HepG2 (cell line): ENCODE results near the gene C1QTNF5. TPM values are rescaled to one million over a fixed set of nuclear protein-coding genes. Genes with fewer than 3 reads are reported as not detected.
A peak's percentile ranks its signal among the peaks of the same experiment; 100 is the strongest.

Experiments
- ARID3A ChIP-seq: IDR thresholded peaks from 2 replicates; pipeline ENCODE4 v1.6.1; 2012; ENCODE audit warnings: low read depth, low read length, improper control_type of control experiment
- ARNT2 ChIP-seq: sonication (generic); formaldehyde crosslinking; IDR thresholded peaks from 2 replicates; pipeline ENCODE4 v1.8.0; 2022; ENCODE audit warnings: mild to moderate bottlenecking, low read depth, missing genetic modification reagents, moderate library complexity
- DNMT3B ChIP-seq: conservative IDR thresholded peaks from 2 replicates; pipeline ENCODE4 v1.6.1; 2016; ENCODE audit warnings: missing biosample characterization, control low read depth
- ELF1 ChIP-seq: sonication (generic); formaldehyde crosslinking; IDR thresholded peaks from 2 replicates; pipeline ENCODE4 v1.4.0; 2020; ENCODE audit warnings: missing genetic modification reagents
- GMEB1 ChIP-seq: sonication (generic); formaldehyde crosslinking; IDR thresholded peaks from 2 replicates; pipeline ENCODE4 v1.5.1; 2020; ENCODE audit warnings: missing genetic modification reagents, mild to moderate bottlenecking, borderline replicate concordance
- HNRNPLL ChIP-seq: fragments of 200-400 bp; formaldehyde crosslinking; IDR thresholded peaks from 2 replicates; pipeline ENCODE4 v1.6.1; 2017; ENCODE audit warnings: mild to moderate bottlenecking, low read depth, low read length; ENCODE audit not compliant: poor library complexity, severe bottlenecking
- HOMEZ ChIP-seq: IDR thresholded peaks from 2 replicates; pipeline ENCODE4 v1.6.1; 2016; ENCODE audit warnings: low read depth
- MED8 ChIP-seq: sonication (generic); formaldehyde crosslinking; IDR thresholded peaks from 2 replicates; pipeline ENCODE4 v1.8.1; 2023; ENCODE audit warnings: mild to moderate bottlenecking, missing genetic modification reagents; ENCODE audit not compliant: insufficient replicate concordance
- MEIS2 ChIP-seq: sonication (generic); formaldehyde crosslinking; IDR thresholded peaks from 2 replicates; pipeline ENCODE4 v1.9.0; 2021; ENCODE audit warnings: mild to moderate bottlenecking, missing genetic modification reagents
- NCOA2 ChIP-seq: sonication (generic); formaldehyde crosslinking; IDR thresholded peaks from 2 replicates; pipeline ENCODE4 v1.8.0; 2022; ENCODE audit warnings: inconsistent platforms
- NFE2 ChIP-seq: sonication (generic); formaldehyde crosslinking; IDR thresholded peaks from 2 replicates; pipeline ENCODE4 v1.4.0; 2020; ENCODE audit warnings: missing genetic modification reagents
- PHF8 ChIP-seq: sonication (generic); formaldehyde crosslinking; IDR thresholded peaks from 2 replicates; pipeline ENCODE4 v1.5.0; 2020; ENCODE audit warnings: missing genetic modification reagents
- POGZ ChIP-seq: sonication (generic); formaldehyde crosslinking; IDR thresholded peaks from 2 replicates; pipeline ENCODE4 v1.4.0; 2020; ENCODE audit warnings: mild to moderate bottlenecking, missing genetic modification reagents
- REPIN1 ChIP-seq: sonication (generic); formaldehyde crosslinking; IDR thresholded peaks from 2 replicates; pipeline ENCODE4 v1.8.0; 2022; ENCODE audit warnings: missing genetic modification reagents, low read depth, mild to moderate bottlenecking, borderline replicate concordance
- SMAD1 ChIP-seq: sonication (generic); formaldehyde crosslinking; IDR thresholded peaks from 2 replicates; pipeline ENCODE4 v1.4.0; 2020; ENCODE audit warnings: missing genetic modification reagents, low read depth, mild to moderate bottlenecking, borderline replicate concordance
- SP140L ChIP-seq: sonication (generic); formaldehyde crosslinking; IDR thresholded peaks from 2 replicates; pipeline ENCODE4 v1.4.0; 2020; ENCODE audit warnings: missing genetic modification reagents, borderline replicate concordance
- TGIF2 ChIP-seq: IDR thresholded peaks from 2 replicates; pipeline ENCODE4 v1.6.1; 2016; ENCODE audit warnings: control low read depth, missing compliant biosample characterization
- TOPORS ChIP-seq: sonication (generic); formaldehyde crosslinking; IDR thresholded peaks from 2 replicates; pipeline ENCODE4 v1.8.0; 2023; ENCODE audit warnings: mild to moderate bottlenecking, missing genetic modification reagents
- ZFP36L1 ChIP-seq: sonication (generic); formaldehyde crosslinking; IDR thresholded peaks from 2 replicates; pipeline ENCODE4 v1.8.0; 2022; ENCODE audit warnings: mild to moderate bottlenecking, missing genetic modification reagents, moderate library complexity
- ZFP82 ChIP-seq: sonication (generic); formaldehyde crosslinking; IDR thresholded peaks from 2 replicates; pipeline ENCODE4 v1.5.1; 2020; ENCODE audit warnings: mild to moderate bottlenecking, missing genetic modification reagents, borderline replicate concordance
- ZNF101 ChIP-seq: sonication (generic); formaldehyde crosslinking; IDR thresholded peaks from 2 replicates; pipeline ENCODE4 v1.4.0; 2020; ENCODE audit warnings: mild to moderate bottlenecking, low read depth, missing genetic modification reagents, borderline replicate concordance
- ZNF12 ChIP-seq: sonication (generic); formaldehyde crosslinking; IDR thresholded peaks from 2 replicates; pipeline ENCODE4 v1.5.0; 2020; ENCODE audit warnings: missing genetic modification reagents
- ZNF576 ChIP-seq: sonication (generic); formaldehyde crosslinking; IDR thresholded peaks from 2 replicates; pipeline ENCODE4 v1.4.0; 2020; ENCODE audit warnings: mild to moderate bottlenecking, missing genetic modification reagents
- ZNF841 ChIP-seq: sonication (generic); formaldehyde crosslinking; IDR thresholded peaks from 2 replicates; pipeline ENCODE4 v1.8.1; 2023; ENCODE audit warnings: missing genetic modification reagents, borderline replicate concordance
- ZSCAN25 ChIP-seq: sonication (generic); formaldehyde crosslinking; IDR thresholded peaks from 2 replicates; pipeline ENCODE4 v1.8.0; 2022; ENCODE audit warnings: mild to moderate bottlenecking, missing genetic modification reagents
- polyA plus RNA-seq, 8 experiments: library from polyadenylated mRNA; depleted of rRNA in 3 of 8; stranded (reverse) in 7 of 8; unstranded in 1 of 8; fragments of >200 nt; fragmentation: Illumina TruSeq in 4 of 8; extraction: Trizol in 4 of 8; gene quantifications; 2 replicates each; pipeline versions ENCODE4 v1.2.1 to v1.2.3, GENCODE V29; 2011 to 2016; ENCODE audit warnings: low read depth in 4 of 8, missing spikeins in 1 of 8, mixed read lengths in 1 of 8; ENCODE audit not compliant: insufficient read depth in 1 of 8
- total RNA-seq, 5 experiments: library from RNA; depleted of rRNA; stranded (reverse); fragments of >200 nt; fragmentation: Illumina TruSeq; extraction: Trizol; gene quantifications; 2 replicates each; pipeline ENCODE4 v1.2.3, GENCODE V29; 2016; ENCODE audit warnings: low read depth in 1 of 5

The C1QTNF5 gene
- total and polyA plus RNA-seq, 2 of the 13 experiments (the other 11 are each of a cell fraction or from before 2014, with no cell fraction given): 0.86 to 1.2 TPM

GRCh38 chr11:119376197-119376847, 35.6 kb upstream of the C1QTNF5 start (continued):
- TF ChIP-seq ARID3A (no peak), ZNF101 (CRISPR knock-in tag) (no peak), MED8 (CRISPR knock-in tag) (peak; percentile 58), ZNF576 (CRISPR knock-in tag) (no peak), MEIS2 (0 out of 2 replicates have a peak, but pooled peaks have one; percentile 55), SMAD1 (CRISPR knock-in tag) (no peak; the same call in 1 of the 2 replicates), REPIN1 (CRISPR knock-in tag) (no peak), NFE2 (no peak), DNMT3B (CRISPR knock-in tag) (no peak), ZFP36L1 (CRISPR knock-in tag) (no peak), ZNF841 (no peak), ZNF12 (no peak), NCOA2 (CRISPR knock-in tag) (peak; percentile 64), ELF1 (CRISPR knock-in tag) (0 out of 2 replicates have a peak, but pooled peaks have one; percentile 26), GMEB1 (CRISPR knock-in tag) (no peak), ZFP82 (CRISPR knock-in tag) (0 out of 2 replicates have a peak, but pooled peaks have one; percentile 43), ZSCAN25 (CRISPR knock-in tag) (no peak), HOMEZ (CRISPR knock-in tag) (no peak), HNRNPLL (peak; percentile 79), PHF8 (CRISPR knock-in tag) (no peak), POGZ (CRISPR knock-in tag) (peak; percentile 47; the same call in 1 of the 2 replicates), ARNT2 (CRISPR knock-in tag) (peak; percentile 45; the same call in 1 of the 2 replicates), SP140L (CRISPR knock-in tag) (no peak), TGIF2 (CRISPR knock-in tag) (no peak; the same call in 1 of the 2 replicates), TOPORS (CRISPR knock-in tag) (no peak)
